GM12872 (cell line): Measurements from ENCODE around the gene ZNF431.

Source experiments
- TF ChIP-seq, protein P1 (sequence below): IDR thresholded peaks from 3 replicates; pipeline ENCODE4 v1.5.1; 2011; ENCODE audit warnings: low read depth, mild to moderate bottlenecking, low read length, moderate library complexity; ENCODE audit not compliant: insufficient read depth

The ZNF431 gene

DNA sequence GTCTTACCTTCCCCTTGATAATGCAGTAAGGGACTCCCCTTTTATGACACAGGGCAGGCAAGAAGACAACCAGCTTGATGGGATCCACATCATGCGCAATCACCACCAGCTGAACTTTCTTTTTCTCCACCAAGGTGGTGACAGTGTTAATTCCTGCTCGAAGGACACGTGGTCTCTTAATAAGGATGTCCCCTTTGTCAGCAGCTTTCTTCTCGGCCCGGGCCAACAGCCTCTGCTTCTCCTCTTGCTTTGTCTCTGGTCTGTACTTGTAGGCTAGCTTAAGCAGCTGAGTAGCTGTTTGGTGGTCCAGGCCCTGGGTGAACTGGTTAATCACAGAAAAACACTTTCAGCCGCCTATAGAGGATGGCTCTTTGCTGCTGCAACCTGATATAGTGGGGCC is 8.0 kb downstream of the ZNF431 start:
- TF ChIP-seq, protein P1, sequence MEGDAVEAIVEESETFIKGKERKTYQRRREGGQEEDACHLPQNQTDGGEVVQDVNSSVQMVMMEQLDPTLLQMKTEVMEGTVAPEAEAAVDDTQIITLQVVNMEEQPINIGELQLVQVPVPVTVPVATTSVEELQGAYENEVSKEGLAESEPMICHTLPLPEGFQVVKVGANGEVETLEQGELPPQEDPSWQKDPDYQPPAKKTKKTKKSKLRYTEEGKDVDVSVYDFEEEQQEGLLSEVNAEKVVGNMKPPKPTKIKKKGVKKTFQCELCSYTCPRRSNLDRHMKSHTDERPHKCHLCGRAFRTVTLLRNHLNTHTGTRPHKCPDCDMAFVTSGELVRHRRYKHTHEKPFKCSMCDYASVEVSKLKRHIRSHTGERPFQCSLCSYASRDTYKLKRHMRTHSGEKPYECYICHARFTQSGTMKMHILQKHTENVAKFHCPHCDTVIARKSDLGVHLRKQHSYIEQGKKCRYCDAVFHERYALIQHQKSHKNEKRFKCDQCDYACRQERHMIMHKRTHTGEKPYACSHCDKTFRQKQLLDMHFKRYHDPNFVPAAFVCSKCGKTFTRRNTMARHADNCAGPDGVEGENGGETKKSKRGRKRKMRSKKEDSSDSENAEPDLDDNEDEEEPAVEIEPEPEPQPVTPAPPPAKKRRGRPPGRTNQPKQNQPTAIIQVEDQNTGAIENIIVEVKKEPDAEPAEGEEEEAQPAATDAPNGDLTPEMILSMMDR = no peak

DNA sequence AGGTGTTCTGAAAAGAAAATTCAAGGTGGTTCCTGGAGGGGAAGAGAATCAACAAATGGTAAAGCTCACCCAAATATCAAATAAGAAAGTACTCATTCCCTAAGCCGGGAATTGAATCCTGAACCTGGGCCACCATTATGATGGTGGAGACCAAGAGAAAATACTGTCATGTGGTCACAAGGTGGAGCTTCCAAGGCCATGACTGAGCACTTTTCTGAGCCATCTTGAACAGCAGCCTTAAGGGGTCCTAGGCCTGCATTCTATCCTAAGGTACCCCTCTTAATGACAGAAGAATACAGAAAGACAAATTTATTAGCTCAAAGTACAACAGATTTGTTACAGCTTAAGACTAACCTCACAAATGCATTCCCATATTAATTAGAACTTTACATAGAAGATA is 9.6 kb downstream of the ZNF431 start:
- TF ChIP-seq, protein P1 = no peak

DNA sequence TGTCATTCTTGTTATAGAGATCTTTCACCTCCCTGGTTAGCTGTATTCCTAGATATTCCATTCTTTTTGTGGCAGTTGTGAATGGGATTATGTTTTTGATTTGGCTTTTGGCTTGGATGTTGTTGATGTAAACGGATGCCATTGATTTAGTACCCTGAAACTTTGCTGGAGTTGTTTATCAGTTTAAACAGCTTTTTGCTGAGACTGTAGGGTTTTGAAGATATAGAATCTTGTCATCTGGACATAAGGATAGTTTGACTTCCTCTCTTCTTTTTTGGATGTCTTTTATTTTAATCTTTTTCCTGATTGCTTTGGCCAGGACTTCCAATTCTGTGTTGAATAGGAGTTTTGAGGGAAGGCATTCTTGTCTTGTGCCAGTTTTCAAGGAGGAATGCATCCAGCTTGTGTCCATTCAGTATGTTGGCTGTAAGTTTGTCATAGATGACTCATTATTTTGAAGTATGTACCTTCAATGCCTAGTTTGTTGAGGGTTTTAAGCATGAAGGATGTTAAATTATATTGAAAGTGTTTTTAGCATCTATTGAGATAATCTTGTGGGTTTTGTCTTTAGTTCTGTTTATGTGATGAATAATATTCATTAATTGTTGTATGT is 16.8 kb downstream of the ZNF431 start:
- TF ChIP-seq, protein P1 = no peak

DNA sequence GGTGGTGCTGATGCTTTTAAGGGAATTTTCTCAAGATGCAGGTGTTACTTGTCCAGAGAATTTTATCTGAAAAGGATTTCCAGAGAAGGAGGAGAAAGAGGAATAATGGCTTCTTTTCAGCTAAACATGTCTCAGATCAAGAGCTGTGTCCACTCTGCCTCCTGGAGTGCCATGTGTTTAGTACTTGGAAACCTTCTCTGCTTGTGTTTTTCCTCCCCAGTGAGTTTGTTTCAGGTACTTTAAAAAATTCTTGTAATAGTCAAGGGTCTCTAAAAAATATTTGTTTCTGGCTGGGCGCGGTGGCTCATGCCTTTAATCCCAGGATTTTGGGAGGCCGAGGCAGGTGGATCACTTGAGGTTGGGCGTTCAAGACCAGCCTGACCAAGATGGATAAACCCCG is 22.7 kb downstream of the ZNF431 start:
- TF ChIP-seq, protein P1 = no peak

DNA sequence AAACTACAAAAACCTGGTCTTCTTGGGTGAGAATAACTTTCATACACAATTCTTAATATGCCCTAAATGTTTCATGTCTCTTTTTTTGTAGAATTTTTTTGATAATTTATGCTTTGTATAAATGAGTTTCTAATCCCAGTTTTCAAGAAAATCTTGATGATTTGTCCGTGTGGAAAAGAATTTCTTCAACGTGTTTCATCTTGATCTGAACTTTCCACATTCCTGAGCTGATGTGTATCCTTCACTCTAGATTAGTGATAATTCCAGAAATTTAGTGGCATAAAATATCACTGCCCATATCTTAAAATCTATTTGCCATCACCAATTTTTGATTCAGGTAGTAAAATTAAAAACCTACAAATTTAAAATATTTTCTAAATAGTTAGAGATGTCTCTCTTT is 24.6 kb downstream of the ZNF431 start:
- TF ChIP-seq, protein P1 = no peak

DNA sequence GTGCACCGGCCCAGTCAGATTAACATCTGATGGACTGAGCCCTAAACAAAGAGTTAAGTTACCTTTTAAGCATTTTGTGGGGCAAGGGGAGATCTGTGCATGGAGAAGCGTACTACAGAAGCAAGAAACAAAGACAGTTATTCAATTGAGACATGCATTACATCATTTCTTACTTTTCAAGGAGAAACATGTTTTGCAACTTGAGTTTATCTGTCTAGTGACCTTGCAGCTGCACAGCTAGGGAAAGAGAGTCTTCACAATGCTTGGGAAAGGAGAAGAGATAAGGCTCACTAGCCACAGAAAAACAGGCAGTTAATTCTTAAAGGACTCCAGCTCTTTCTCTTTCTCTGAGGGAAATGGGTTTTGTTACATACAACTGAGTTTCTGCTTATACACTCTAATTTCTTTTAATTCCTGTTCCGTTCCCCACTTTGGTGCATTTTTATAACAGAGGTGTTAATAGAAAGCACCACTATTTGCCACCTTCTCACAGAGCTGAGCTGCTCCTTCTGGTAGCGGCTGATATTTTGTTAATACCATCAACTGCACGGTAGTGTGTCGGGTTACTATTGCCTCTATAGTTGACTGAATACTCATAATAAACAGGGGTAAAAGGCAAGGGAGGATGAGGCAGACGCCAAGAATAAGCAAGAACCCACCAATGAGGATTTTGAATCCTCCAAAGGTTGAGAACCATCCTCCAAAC is 55.9 kb downstream of the ZNF431 start:
- TF ChIP-seq, protein P1 = no peak

DNA sequence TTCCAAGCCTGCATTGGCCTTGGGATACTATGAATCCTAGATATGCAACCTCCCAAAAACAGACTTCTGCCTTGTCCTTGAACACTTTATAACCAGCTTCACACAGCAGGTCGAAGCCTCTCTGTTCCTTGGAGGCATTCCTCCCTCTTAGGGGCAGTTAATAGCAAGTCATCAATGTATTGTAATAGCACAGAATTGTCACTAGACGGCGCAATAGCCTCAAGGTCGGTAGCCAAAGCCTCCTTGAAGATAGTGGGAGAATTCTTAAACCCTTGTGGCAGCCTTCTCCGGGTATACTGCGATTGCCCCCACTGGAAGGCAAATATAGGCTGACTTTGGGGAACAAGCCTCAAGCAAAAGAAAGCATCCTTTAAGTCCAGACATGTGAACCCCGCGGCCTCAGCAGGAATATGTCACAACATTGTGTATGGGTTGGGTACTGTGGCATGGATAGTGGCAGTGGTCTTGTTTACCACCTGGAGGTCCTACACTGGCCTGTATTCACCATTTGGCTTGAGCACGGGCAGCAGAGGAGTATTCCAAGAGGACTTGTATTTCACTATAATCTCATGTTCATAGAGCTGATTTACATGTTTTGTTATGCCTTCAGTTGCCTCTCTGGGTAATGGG is 61.1 kb downstream of the ZNF431 start:
- TF ChIP-seq, protein P1 = peak; percentile 63
